Astrocyte (in vitro differentiated cells and primary cell): ENCODE measurements around the gene IFIT2. TPM values are rescaled to one million over a fixed set of nuclear protein-coding genes. Genes with fewer than 3 reads are reported as not detected.

Experiments
- DNase-seq: peaks from one replicate; pipeline ENCODE4 v3.0.0-alpha.2; 2010; ENCODE audit warnings: low read depth
- FAIRE-seq: peaks from 2 replicates; lab custom pipeline; 2011; peaks lifted over from hg19 to GRCh38; lab: Jason Lieb, UNC
- H2AFZ ChIP-seq: 2 replicates; pipeline ENCODE4 v1.6.0; 2012; ENCODE audit warnings: low read depth, low read length, inconsistent platforms
- H3K27ac ChIP-seq: 2 replicates; pipeline ENCODE4 v1.5.1; 2011; ENCODE audit warnings: low read depth, low read length, inconsistent platforms
- H3K27me3 ChIP-seq: 2 replicates; pipeline ENCODE4 v1.6.0; 2011; ENCODE audit warnings: low read length, inconsistent platforms; ENCODE audit not compliant: insufficient read depth
- H3K36me3 ChIP-seq: 2 replicates; pipeline ENCODE4 v1.5.1; 2011; ENCODE audit warnings: low read length, inconsistent platforms; ENCODE audit not compliant: insufficient read depth
- H3K4me1 ChIP-seq: 2 replicates; pipeline ENCODE4 v1.5.1; 2011; ENCODE audit warnings: low read length, inconsistent platforms; ENCODE audit not compliant: insufficient read depth
- H3K4me2 ChIP-seq: 2 replicates; pipeline ENCODE4 v1.6.0; 2012; ENCODE audit warnings: low read length, inconsistent platforms
- H3K4me3 ChIP-seq: 2 replicates; pipeline ENCODE4 v1.5.1; 2011; ENCODE audit warnings: low read depth, mild to moderate bottlenecking, low read length, inconsistent platforms; ENCODE audit not compliant: insufficient read depth
- H3K79me2 ChIP-seq: 2 replicates; pipeline ENCODE4 v1.6.0; 2012; ENCODE audit warnings: mild to moderate bottlenecking, low read length, inconsistent platforms; ENCODE audit not compliant: insufficient read depth
- H3K9ac ChIP-seq: 2 replicates; pipeline ENCODE4 v1.6.0; 2012; ENCODE audit warnings: mild to moderate bottlenecking, low read length, inconsistent platforms
- H3K9me3 ChIP-seq: 2 replicates; pipeline ENCODE4 v1.5.1; 2012; ENCODE audit warnings: low read depth, mild to moderate bottlenecking, low read length, inconsistent platforms; ENCODE audit not compliant: insufficient read depth
- H4K20me1 ChIP-seq: 2 replicates; pipeline ENCODE4 v1.6.0; 2012; ENCODE audit warnings: low read length, inconsistent platforms; ENCODE audit not compliant: insufficient read depth
- H3K27ac Mint-ChIP-seq: one replicate; pipeline ENCODE4 v1.8.0; 2021; ENCODE audit warnings: mild to moderate bottlenecking, mixed read lengths; ENCODE audit not compliant: unreplicated experiment
- H3K27me3 Mint-ChIP-seq: one replicate; pipeline ENCODE4 v1.8.0; 2021; ENCODE audit warnings: low read depth, mixed read lengths; ENCODE audit not compliant: unreplicated experiment
- H3K36me3 Mint-ChIP-seq: one replicate; pipeline ENCODE4 v1.8.0; 2021; ENCODE audit warnings: low read depth, mixed read lengths; ENCODE audit not compliant: unreplicated experiment
- H3K4me1 Mint-ChIP-seq: one replicate; pipeline ENCODE4 v1.8.0; 2021; ENCODE audit warnings: low read depth, mixed read lengths; ENCODE audit not compliant: unreplicated experiment
- H3K4me3 Mint-ChIP-seq: one replicate; pipeline ENCODE4 v1.8.0; 2021; ENCODE audit warnings: mild to moderate bottlenecking, moderate library complexity, mixed read lengths; ENCODE audit not compliant: unreplicated experiment
- H3K9me3 Mint-ChIP-seq: one replicate; pipeline ENCODE4 v1.8.0; 2021; ENCODE audit warnings: mild to moderate bottlenecking, mixed read lengths; ENCODE audit not compliant: unreplicated experiment
- CTCF ChIP-seq: IDR thresholded peaks from 2 replicates; pipeline ENCODE4 v1.5.1; 2011; ENCODE audit warnings: low read depth, mild to moderate bottlenecking, inconsistent platforms, low read length, moderate library complexity; ENCODE audit not compliant: insufficient read depth
- EZH2 ChIP-seq: IDR thresholded peaks from 2 replicates; pipeline ENCODE4 v1.6.1; 2012; ENCODE audit warnings: mild to moderate bottlenecking, low read length, inconsistent platforms; ENCODE audit not compliant: insufficient read depth
- total RNA-seq: library from RNA; stranded (reverse); gene quantifications from 2 replicates; pipeline ENCODE4 v1.2.1, GENCODE V29; 2021

Gene IFIT2
- total RNA-seq, 1 donor from 2014 or later: 36.0 TPM

GRCh38 chr10:89273680-89274079 lies 28.2 kb upstream of the IFIT2 start:
- no peak overlapping the region for H2AFZ ChIP-seq
- TF ChIP-seq EZH2: no peak
- TF ChIP-seq CTCF: no peak
- no peaks in the 10 kb centered on the region for H3K27me3 ChIP-seq
- no peaks in the 10 kb centered on the region for H3K9me3 ChIP-seq
- Mint-ChIP-seq H3K27me3 (no peaks in the 10 kb centered on the region), H3K27ac (no peak overlapping the region), H3K4me1 (peaks cover 24% of the 10 kb centered on the region), H3K9me3 (peaks cover 1% of the 10 kb centered on the region), H3K36me3 (no peaks in the 10 kb centered on the region), H3K4me3 (no peak overlapping the region)
- no peak overlapping the region for H3K9ac ChIP-seq
- H3K27ac ChIP-seq: no peak overlapping the region
- no peak overlapping the region for H3K4me2 ChIP-seq
- no peaks in the 10 kb centered on the region for H3K79me2 ChIP-seq
- DNase-seq (no peak), FAIRE-seq (no peak)
- H3K4me1 ChIP-seq: peaks cover 13% of the 10 kb centered on the region
- no peaks in the 10 kb centered on the region for H3K36me3 ChIP-seq
- no peak overlapping the region for H3K4me3 ChIP-seq
- H4K20me1 ChIP-seq: no peaks in the 10 kb centered on the region

GRCh38 chr10:89274928-89275327 lies 26.9 kb upstream of the IFIT2 start:
- H3K4me3 Mint-ChIP-seq: no peak overlapping the region
- Histone ChIP-seq H3K27me3 (no peaks in the 10 kb centered on the region), H3K4me2 (peak overlapping the region; percentile 19), H3K4me3 (no peak overlapping the region), H3K79me2 (no peaks in the 10 kb centered on the region), H3K27ac (peak overlapping the region; percentile 9), H4K20me1 (no peaks in the 10 kb centered on the region), H2AFZ (no peak overlapping the region), H3K9me3 (no peaks in the 10 kb centered on the region), H3K36me3 (no peaks in the 10 kb centered on the region), H3K4me1 (peaks cover 25% of the 10 kb centered on the region), H3K9ac (no peak overlapping the region)
- no peaks in the 10 kb centered on the region for H3K27me3 Mint-ChIP-seq
- H3K4me1 Mint-ChIP-seq: peaks cover 35% of the 10 kb centered on the region
- no peaks in the 10 kb centered on the region for H3K36me3 Mint-ChIP-seq
- no peak overlapping the region for H3K27ac Mint-ChIP-seq
- FAIRE-seq: peak; percentile 62
- peaks cover 1% of the 10 kb centered on the region for H3K9me3 Mint-ChIP-seq
- TF ChIP-seq EZH2 (no peak), CTCF (no peak)
- peak; percentile 63 for DNase-seq

GRCh38 chr10:89275383-89275782 lies 26.5 kb upstream of the IFIT2 start:
- peaks cover 1% of the 10 kb centered on the region for H3K9me3 Mint-ChIP-seq
- H3K4me1 ChIP-seq: peaks cover 25% of the 10 kb centered on the region
- H3K4me3 Mint-ChIP-seq: no peak overlapping the region
- no peak overlapping the region for H3K9ac ChIP-seq
- H4K20me1 ChIP-seq: no peaks in the 10 kb centered on the region
- no peaks in the 10 kb centered on the region for H3K9me3 ChIP-seq
- FAIRE-seq (no peak), DNase-seq (no peak)
- peaks cover 36% of the 10 kb centered on the region for H3K4me1 Mint-ChIP-seq
- no peaks in the 10 kb centered on the region for H3K79me2 ChIP-seq
- no peaks in the 10 kb centered on the region for H3K27me3 Mint-ChIP-seq
- no peak overlapping the region for H3K27ac Mint-ChIP-seq
- H3K4me2 ChIP-seq: peak overlapping the region; percentile 19
- no peaks in the 10 kb centered on the region for H3K27me3 ChIP-seq
- H3K27ac ChIP-seq: no peak overlapping the region
- H3K36me3 ChIP-seq: no peaks in the 10 kb centered on the region
- TF ChIP-seq CTCF (no peak), EZH2 (no peak)
- no peak overlapping the region for H3K4me3 ChIP-seq
- H2AFZ ChIP-seq: no peak overlapping the region
- no peaks in the 10 kb centered on the region for H3K36me3 Mint-ChIP-seq
